Endothelial cell (in vitro differentiated cells): ENCODE data around the gene OIP5. TPM values are rescaled to one million over a fixed set of nuclear protein-coding genes. Genes with fewer than 3 reads are reported as not detected.
"Not testable (repeated sequence)": the region's sequence is repeated elsewhere in the genome, so short reads cannot be mapped to it uniquely, and the experiment has no call there.

ENCODE experiments used
- DNase-seq: peaks from one replicate; pipeline ENCODE4 v3.0.0; 2021; ENCODE audit warnings: low spot score
- H3K27ac Mint-ChIP-seq: one replicate; pipeline ENCODE4 v1.8.0; 2021; ENCODE audit warnings: mixed read lengths, inconsistent platforms; ENCODE audit not compliant: unreplicated experiment
- H3K27me3 Mint-ChIP-seq: one replicate; pipeline ENCODE4 v1.8.0; 2021; ENCODE audit warnings: mild to moderate bottlenecking, moderate library complexity, mixed read lengths, inconsistent platforms; ENCODE audit not compliant: unreplicated experiment
- H3K36me3 Mint-ChIP-seq: one replicate; pipeline ENCODE4 v1.8.0; 2021; ENCODE audit warnings: mild to moderate bottlenecking, low read depth, mixed read lengths, inconsistent platforms; ENCODE audit not compliant: unreplicated experiment
- H3K4me1 Mint-ChIP-seq: one replicate; pipeline ENCODE4 v1.8.0; 2021; ENCODE audit warnings: mild to moderate bottlenecking, mixed read lengths, inconsistent platforms; ENCODE audit not compliant: unreplicated experiment
- H3K4me3 Mint-ChIP-seq: one replicate; pipeline ENCODE4 v1.8.0; 2021; ENCODE audit warnings: mild to moderate bottlenecking, mixed read lengths, inconsistent platforms; ENCODE audit not compliant: unreplicated experiment
- H3K9me3 Mint-ChIP-seq: one replicate; pipeline ENCODE4 v1.8.0; 2021; ENCODE audit warnings: mixed read lengths, inconsistent platforms; ENCODE audit not compliant: unreplicated experiment
- CTCF ChIP-seq: fragments of 200-600 bp; sonication (generic); IDR thresholded peaks from one replicate; pipeline ENCODE4 v1.5.0; 2021; ENCODE audit warnings: antibody characterized with exemption; ENCODE audit not compliant: unreplicated experiment
- total RNA-seq: library from RNA; stranded (reverse); fragmentation: NEBNext Ultra II Directional; extraction: Animal tissue kit (Norgen Biotek cat#: 25700); gene quantifications from one replicate; pipeline ENCODE4 v1.2.1, GENCODE V29; 2021; ENCODE audit not compliant: unreplicated experiment

OIP5 gene
- total RNA-seq, 1 donor from 2014 or later: 2.7 TPM

DNA sequence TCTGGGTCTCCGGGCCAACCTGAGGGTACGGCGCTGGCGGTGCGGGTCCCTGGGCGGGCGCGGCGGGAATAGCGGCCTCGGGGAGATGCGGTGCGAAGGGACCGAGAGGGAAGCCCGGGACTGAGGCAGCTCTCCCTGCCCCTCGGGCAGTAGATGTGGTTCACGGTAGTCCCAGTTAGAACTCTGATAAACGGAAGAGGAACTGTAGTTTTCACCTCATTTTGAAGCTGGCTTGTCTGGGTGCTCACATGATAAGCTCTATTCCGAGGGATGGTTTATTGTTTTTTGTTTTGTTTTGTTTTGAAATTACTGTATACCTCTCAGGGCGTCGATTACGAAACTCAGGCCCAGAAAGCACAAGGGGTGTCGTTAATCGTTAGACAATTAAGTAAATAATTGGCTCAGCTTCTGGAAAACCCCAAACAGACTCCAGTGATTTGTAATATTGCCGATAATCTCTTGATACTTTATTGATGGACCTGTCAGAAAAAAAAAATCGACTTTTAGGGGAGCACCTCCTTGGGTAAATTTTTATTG, 703 bp upstream of the OIP5 start:
- no peak for TF ChIP-seq CTCF
- Mint-ChIP-seq H3K4me3 (peak overlapping the region; percentile 100), H3K36me3 (no peaks in the 10 kb centered on the region), H3K27ac (peak overlapping the region; percentile 62), H3K4me1 (peaks cover 2% of the 10 kb centered on the region), H3K27me3 (peaks cover 4% of the 10 kb centered on the region), H3K9me3 (no peaks in the 10 kb centered on the region)
- DNase-seq: no peak

DNA sequence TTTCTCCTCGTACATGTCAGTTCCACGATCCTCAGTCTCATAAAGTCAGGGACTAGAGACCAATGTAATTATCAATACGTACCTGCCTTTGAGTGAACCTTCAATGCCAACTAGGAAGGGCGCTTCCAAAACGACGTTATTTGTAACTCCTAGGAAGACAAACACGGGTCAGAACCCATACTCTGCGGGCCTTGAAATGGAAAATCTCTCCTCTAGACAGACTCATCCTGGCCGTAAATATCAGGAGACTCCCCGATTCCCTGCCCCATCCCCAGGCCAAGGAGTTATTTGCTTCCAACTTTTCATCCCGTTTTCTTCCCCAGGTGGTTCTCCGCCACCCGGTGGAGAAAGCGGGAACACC, 578 bp downstream of the OIP5 start:
- H3K36me3 Mint-ChIP-seq: no peaks in the 10 kb centered on the region
- peak overlapping the region; percentile 65 for H3K27ac Mint-ChIP-seq
- DNase-seq: peak; percentile 73
- TF ChIP-seq CTCF: no peak
- H3K4me1 Mint-ChIP-seq: peaks cover 2% of the 10 kb centered on the region
- H3K4me3 Mint-ChIP-seq: peak overlapping the region; percentile 100
- no peaks in the 10 kb centered on the region for H3K9me3 Mint-ChIP-seq
- H3K27me3 Mint-ChIP-seq: peaks cover 5% of the 10 kb centered on the region

GRCh38 chr15:41331281-41331680, 1.1 kb downstream of the OIP5 start:
- Mint-ChIP-seq H3K9me3 (no peaks in the 10 kb centered on the region), H3K36me3 (no peaks in the 10 kb centered on the region), H3K4me3 (peak overlapping the region; percentile 100), H3K27me3 (peaks cover 6% of the 10 kb centered on the region), H3K4me1 (peaks cover 2% of the 10 kb centered on the region), H3K27ac (no peak overlapping the region)
- no peak for DNase-seq
- no peak for TF ChIP-seq CTCF

DNA sequence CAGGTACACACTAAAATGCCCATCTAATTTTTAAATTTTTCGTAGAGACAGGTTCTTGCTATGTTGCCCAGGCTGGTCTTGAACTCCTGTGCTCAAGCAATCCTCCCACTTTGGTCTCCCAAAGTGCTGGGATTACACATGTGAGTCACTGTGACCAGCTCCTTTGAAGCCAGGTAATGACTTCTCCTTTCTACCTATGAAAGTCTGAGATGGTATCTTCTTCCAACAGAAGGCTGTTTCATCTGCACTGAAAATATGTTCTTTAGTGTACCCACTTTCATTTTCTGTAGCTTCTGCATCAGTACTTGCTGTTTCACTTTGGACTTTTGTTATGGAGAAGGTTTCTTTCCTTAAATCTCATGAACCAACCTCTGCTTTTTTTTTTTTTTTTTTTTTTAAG, 8.8 kb downstream of the OIP5 start:
- no peak for TF ChIP-seq CTCF
- no peak overlapping the region for H3K27ac Mint-ChIP-seq
- peaks cover 3% of the 10 kb centered on the region for H3K36me3 Mint-ChIP-seq

DNA sequence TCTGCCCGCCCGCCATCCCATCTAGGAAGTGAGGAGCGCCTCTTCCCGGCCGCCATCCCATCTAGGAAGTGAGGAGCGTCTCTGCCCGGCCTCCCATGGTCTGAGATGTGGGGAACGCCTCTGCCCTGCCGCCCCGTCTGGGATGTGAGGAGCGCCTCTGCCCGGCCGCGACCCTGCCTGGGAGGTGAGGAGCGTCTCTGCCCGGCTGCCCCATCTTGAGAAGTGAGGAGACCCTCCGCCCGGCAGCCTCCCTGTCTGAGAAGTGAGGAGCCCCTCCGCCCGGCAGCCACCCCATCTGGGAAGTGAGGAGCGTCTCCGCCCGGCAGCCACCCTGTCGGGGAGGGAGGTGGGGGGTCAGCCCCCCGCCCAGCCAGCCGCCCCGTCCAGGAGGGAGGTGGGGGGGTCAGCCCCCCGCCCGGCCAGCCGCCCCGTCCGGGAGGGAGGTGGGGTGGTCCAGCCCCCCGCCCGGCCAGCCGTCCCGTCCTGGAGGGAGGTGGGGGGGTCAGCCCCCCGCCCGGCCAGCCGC, 11.5 kb downstream of the OIP5 start:
- not testable (repeated sequence) for H3K27ac Mint-ChIP-seq, H3K4me1 Mint-ChIP-seq, H3K9me3 Mint-ChIP-seq, H3K36me3 Mint-ChIP-seq, H3K4me3 Mint-ChIP-seq, DNase-seq, H3K27me3 Mint-ChIP-seq

More for the DNA sequence above, 8.8 kb downstream of the OIP5 start:
- H3K9me3 Mint-ChIP-seq: no peaks in the 10 kb centered on the region
- no peak overlapping the region for H3K4me3 Mint-ChIP-seq
- peaks cover 2% of the 10 kb centered on the region for H3K27me3 Mint-ChIP-seq
- no peaks in the 10 kb centered on the region for H3K4me1 Mint-ChIP-seq
- no peak for DNase-seq
